SKM-1 treated with dmso at 0.1 percent for 144 hours (cell line): ENCODE data around the gene ZHX3.
A peak's percentile ranks its signal among the peaks of the same experiment; 100 is the strongest.
"Not testable (repeated sequence)": the region's sequence is repeated elsewhere in the genome, so short reads cannot be mapped to it uniquely, and the experiment has no call there.

Source experiments
- DNase-seq: peaks from one replicate; lab custom pipeline; 2025; ENCODE audit not compliant: unreplicated experiment; lab: John Stamatoyannopoulos, UW

Gene ZHX3

DNA sequence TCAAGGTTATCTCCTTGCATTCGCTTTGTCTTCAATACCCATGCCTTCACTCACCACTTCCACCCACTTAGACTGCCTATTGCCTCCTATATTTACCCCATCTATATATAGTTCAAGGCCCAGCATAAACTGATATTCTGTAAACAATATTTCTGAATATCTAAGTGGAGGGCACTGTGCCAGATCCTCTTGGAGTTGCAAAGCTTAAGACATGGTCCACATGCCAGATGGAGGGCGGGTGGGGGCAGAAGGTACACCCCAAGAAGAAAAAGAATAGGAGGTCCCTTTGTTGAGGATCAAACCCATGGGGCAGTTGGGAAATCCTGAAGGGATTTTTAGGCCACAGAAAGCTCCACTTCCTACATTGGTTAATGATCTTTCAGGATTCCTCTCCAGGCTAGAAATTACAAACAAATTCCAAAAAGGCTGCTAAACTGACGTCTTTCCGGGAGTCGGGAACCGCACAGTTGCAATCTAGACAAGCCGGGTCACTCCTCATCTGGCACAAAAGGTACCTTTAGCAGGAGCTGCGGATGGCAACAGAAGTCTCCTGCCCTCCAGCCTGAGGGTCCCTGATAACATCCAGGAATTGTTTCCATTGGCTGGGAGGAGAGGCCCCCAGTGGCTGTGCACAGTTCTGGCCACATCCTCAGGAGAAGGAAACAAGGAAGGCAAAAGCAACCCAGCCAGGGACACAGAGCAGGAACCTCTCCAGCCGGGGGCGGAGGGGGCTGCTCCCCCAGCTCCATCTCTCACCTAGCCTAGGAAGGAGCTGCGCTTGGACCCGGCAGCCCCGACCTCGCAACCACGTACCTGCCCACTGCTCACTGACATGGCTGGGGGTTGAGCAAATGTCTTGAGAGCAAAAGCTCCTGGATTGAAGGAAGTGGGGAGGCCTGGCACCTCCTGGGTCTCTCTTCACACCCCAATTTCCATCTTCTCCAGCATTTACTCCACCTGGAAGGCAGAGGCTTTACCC lies 17.2 kb upstream of the ZHX3 start:
- no peak for DNase-seq

DNA sequence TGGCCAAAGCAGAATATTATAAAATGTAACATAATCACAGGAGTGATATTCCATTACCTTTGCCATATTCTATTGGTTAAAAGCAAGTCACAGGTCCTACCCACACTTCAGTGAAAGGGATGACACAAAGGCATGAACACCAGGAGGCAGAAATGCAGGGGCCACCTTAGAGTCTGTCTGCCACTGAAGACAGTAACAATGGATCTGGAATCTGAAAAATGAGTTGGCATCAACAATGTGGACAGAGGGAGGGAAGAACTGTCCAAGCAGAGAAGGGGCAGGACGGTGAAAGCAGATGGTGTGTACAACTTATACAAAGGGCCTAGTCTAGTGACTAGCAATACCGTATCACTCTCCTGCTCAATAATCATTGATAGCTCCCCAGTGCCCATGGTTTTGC lies 16.5 kb upstream of the ZHX3 start:
- no peak for DNase-seq

DNA sequence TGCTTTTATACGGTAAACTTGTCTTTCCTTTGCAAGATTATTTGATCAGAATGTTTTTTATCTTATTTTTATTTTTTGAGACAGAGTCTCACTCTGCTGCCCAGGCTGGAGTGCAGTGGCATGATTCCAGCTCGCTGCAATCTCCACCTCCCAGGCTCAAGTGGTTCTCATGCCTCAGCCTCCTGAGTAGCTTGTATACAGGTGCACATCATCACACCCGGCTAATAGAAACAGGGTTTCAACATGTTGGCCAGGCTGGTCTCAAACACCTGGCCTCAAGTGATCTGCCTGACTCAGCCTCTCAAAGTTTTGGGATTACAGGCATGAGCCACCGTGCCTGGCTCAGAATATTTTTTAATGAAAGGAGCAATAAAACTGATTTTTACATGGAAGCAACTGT lies 14.2 kb upstream of the ZHX3 start:
- DNase-seq, result no peak

DNA sequence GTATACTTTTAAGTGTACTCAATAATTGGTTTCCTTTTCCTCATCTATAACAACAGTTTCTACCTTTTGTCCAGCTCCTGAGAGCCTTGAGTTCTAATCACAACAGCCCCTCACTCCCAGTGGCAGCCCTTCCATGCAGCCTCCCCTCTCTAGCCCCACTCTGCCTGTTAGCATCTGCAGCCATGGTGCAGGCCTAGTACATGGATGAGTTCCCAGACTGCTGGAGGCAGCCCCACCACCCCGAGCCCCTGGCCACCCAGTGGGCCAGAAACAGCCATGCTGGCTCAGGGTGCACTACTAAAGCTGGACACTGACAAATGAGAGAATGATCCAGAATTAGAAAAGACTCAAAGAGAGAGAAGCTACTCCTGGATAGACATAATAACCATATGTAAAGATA lies 13.4 kb upstream of the ZHX3 start:
- no peak for DNase-seq

DNA sequence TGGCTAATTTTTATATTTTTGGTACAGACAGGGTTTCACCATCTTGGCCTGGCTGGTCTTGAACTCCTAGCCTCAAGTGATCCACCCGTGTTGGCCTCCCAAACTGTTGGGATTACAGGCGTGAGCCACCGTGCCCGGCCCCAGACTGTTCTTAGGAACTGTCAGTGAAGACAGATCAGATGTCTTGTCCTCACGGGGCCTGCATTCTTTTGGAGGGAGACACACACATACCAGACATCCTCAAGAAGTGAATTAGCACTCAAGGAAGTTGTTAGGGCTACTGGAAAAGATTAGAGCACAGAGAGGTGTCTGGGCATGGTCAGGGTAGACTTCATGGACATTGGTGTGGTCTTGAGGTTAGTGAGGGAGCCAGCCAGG lies 12.8 kb upstream of the ZHX3 start:
- DNase-seq, result no peak

DNA sequence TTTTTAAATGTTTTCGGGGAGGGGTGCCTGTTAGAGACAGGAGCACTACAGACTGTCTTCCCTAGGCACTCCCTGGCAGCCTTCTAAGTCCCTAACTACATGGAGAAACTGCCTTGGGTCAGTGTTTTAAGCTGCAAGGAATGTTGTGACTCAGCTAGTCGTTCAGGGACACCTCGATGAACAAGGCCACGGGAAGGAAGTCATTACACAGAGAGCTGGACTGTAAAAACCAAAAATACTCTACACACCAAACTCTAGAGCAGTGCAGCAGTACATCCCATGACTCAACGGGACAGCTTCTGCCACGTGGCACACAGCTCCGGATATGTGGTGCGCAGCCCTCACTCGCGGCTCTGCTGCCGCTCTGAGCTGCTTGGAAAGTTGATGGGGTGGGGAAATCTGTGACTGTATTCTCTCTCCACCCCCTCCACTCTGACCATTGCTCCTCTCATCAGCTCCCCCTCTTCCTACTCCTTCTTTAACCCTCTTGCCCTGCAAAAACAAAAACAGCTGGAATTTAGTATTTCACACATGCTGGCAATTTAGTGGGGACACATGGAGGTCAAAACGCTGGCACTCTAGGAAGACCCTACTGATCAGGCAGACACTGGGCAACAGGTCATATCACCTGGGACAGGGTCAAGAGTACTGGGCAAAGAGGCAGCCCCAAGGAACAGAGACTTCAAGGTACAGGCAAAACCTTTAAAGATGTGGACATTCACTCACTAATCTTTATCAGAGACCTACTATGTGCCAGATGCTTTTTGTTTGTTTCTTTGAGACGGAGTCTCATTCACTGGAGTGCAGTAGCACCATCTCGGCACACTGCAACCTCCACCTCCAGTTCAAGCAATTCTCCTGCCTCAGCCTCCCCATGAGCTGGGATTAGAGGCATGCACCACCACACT lies 12.2 kb upstream of the ZHX3 start:
- no peak for DNase-seq

DNA sequence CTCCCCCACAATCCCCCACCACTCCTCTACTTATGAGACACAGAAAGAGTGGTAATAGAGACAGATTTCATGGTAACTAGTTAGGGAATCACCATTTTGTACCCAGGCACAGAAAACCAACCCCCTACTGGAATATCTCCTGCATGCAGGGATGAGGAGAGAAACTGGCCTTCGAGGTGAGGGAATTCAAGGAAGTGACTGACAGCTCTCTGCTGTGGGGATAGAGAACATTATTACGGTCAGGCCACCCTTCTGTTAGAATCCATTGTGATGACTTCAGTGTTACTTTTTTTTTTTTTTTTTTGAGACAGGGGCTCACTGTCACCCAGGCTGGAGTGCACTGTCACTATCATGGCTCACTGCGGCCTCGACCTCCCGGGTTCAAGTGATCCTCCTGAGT lies 9.6 kb upstream of the ZHX3 start:
- no peak for DNase-seq

DNA sequence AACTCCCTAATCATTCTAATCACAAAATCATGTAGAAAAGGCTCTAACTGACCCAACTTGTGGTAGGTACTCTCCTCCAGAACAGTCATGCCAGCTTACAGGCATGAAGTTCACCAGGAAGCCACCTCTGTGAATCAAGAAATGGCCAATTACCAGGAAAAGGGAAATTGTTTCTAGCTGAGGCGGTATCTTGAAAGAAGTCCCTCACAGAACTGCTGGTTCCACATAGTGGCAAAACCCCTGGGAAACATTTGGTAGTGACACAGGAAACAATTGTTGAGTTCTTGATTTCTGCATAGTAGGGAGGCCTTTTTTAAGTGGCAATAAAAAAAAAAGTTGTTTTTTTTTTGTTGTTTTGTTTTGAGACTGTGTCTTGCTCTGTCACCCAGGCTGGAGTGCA lies 3.4 kb upstream of the ZHX3 start:
- DNase-seq, result no peak

DNA sequence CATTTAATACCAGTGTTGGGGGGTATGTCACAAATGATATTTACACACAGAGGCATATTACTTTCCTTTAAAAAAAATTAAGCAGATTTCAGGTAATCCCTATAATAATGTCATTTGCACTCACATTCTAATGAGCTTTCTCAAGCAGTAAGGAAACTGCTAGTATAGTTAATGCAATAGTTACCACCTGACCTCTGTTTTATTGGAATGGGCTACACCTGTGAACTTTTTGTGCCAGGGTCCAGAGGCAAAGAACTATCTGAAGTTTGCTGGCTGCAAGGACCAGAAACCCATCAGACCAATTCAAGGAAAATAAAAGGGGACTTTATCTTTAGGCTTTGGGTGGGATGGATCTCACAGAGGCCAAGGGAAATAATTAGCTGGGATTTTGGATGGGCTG lies 2.9 kb upstream of the ZHX3 start:
- no peak for DNase-seq

DNA sequence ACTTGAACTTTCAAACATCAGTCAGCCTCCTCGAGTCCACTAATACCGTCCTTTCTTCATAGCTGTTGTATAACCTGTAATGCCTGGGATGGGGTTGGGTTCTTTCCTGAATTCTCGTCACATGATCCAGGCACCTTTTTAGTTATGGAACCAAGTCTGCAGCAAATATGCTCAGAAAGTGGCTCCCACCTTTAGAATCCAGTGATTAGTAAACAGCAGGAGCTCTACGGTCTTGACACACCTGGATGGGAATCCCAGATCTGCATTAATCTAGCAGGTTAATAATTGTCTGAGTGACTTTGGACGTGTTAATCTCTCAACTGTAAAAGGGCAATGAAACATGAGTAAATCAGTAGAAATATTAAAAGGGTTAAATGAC lies 729 bp upstream of the ZHX3 start:
- no peak for DNase-seq

DNA sequence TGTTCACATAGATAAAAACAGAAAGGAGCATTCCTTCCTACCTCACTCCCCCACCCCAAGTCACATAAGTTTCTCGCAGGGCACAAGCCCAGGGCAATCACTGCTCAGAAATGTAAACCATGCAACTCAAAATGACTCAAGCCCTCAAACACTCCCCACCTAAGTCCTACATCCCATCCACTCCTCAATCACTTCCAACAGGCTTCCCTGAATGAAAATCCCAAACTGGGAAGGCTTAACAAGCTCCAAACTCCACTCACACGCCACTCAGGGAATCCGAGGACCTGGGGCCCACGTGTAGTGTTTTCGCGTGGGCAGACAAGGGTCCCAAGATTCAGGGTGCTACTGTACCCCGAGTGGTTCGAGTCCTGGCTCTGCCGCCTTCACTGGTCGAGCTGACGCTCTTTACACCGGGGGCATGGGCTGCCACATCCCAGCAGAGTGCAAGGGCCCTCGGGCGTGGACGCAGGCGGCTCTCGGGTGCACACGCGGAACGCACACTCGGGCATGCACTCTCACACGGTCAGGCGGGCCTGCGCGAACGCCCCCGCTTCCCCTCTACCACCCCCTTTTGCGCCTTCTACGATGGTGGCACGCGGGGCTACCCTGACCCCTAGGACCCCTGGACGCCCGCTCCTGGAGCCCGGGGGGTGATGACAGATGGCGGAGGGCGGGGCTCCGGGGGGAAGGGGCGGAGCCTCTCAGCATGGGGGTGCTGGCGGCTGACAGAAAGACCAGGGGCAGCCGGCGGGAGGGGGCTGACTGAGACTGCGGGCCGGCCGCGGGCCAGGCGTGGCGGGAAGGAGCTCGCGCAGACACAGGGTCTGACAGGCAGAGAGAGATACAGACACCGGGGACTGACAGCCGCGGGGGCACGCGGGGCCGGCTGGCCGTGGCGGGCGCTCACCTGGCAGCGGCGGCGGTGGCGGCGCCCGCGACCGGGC lies 657 bp downstream of the ZHX3 start:
- peak; percentile 36 for DNase-seq

DNA sequence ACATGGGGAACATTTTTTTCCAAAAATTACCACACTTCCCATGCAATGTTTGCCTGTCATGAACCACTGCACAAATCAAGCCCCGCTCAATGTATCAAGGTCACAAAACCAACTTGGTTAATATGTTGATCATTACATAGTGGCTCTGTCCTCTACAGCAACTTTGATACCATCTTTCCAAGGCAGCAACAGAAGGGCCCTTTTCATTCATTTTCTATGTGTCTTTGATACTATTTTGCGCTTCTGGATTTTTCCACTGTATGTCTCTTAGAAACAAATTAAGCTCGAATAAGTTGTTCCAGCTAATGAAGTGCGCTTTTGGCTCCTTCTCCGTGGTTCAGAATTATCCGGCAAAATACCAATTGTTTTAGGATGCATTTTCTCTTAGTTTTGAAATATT lies 1.5 kb downstream of the ZHX3 start:
- DNase-seq, result no peak

DNA sequence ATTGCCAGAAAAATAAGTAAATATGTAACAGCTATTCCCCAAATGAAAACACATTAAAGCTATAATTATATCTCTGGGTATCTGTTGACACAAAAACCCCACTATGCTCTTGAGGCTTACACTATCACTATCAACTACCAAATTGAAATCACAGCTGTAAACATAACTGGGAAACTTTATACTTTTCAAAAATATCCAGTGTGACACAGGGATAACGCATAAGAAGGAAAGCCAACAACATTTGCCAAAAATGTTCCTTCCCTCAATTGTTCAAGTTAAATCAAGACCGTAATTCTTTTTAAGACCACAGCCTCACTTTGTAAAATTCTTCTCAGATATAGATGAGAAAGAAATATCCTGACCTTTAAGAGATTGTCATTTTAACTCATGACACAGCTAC lies 3.1 kb downstream of the ZHX3 start:
- DNase-seq, result no peak

DNA sequence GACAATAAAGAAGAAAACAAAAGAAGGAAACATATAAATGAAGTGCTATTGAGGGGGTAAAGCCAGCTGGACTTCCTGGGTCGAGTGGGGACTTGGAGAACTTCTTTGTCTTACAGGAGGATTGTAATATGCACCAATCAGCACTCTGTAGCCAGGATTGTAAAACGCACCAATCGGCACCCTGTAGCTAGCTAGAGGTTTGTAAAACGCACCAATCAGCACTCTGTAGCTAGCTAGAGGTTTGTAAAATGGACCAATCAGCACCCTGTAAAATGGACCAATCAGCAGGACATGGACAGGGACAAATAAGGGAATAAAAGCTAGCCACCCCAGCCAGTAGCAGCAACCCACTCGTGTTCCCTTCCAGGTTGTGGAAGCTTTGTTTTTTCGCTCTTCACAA lies 5.5 kb downstream of the ZHX3 start:
- not testable (repeated sequence) for DNase-seq

DNA sequence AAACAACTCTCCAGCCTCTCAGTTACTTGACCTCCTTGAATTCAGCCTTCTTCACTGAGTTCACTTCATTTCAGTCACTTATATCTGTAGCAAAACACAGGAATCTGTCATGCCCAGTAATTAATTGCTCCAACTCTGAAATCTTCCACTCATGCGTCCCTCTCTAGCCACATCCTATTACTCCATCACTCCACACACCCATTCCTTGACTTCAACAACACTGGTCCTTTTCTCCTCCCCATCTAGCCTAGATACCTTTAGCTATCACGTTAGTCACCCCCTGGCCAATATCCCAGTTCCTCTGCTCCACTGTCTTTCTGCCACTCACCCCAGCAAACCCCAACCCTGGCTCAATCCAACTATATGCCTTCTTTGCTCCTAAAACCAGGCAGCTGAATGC lies 7.7 kb downstream of the ZHX3 start:
- DNase-seq, result no peak

DNA sequence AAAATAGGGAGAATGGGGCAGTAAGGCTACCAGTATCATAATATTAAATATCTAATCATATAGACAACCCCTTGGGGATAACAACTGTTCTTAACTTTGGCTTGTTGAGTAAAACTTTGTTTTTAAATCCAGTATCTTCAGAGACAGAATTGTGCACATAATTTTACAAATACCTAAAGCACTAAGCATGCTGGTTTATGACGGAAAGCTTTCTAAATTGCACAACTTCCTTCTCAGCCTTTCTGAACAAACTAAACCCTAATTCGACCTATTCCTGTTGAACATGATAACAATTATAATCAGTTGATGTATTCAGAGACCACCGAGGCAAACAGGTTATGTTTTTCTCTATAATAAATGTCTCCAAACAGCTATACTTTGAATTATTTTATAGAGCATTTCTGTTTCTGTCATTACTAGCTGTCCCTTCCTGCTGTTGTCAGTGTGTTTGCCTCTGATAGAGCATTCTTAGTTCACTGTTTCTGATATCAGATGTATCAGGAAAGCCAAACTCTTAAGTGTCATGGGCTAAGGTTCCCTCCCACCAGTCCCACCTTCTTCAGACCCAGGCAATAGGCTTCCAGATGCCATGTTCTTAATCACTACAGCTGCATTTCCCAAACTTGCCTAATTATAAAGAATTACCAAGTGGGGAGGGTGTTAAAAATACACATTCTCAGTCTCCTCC lies 8.7 kb downstream of the ZHX3 start:
- peak; percentile 18 for DNase-seq

DNA sequence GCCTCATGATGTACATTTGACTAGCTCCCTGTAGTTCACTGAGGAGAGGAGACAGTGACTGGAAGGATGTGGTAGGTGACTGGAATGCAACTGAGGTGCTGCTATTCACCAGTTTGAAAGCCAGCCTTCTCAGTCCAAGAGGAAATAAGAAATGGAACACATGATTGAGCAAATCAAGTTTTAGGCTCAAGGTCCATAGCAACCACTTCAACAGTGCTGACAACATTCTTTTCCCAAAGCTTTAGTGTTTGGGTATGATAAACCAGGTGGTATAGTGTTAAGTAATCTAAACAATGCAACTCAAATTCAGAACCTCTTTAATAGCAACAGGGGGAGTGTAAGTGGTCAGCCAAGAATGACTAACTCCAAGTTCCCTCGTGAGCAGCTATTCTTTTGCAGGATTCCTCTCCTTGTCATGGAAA lies 9.2 kb downstream of the ZHX3 start:
- DNase-seq, result no peak

DNA sequence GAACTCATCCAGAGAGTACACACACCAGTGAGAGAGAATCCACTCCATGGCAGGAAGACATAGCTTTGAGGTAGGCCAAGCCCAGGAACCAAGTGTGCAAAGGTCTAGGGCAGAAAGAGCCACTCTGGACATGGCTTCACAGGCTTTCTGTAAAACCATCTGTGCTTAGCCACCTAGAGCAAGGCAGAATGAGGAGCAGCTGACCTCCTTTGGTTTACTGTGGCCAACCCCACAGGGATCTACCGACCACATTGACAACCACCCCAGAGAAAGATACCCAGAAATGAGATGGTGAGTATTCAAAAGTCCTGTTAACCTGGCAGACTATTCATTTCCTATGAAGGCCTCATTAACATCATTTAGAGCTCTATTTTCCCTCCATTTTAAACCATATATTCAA lies 10.5 kb downstream of the ZHX3 start:
- no peak for DNase-seq

DNA sequence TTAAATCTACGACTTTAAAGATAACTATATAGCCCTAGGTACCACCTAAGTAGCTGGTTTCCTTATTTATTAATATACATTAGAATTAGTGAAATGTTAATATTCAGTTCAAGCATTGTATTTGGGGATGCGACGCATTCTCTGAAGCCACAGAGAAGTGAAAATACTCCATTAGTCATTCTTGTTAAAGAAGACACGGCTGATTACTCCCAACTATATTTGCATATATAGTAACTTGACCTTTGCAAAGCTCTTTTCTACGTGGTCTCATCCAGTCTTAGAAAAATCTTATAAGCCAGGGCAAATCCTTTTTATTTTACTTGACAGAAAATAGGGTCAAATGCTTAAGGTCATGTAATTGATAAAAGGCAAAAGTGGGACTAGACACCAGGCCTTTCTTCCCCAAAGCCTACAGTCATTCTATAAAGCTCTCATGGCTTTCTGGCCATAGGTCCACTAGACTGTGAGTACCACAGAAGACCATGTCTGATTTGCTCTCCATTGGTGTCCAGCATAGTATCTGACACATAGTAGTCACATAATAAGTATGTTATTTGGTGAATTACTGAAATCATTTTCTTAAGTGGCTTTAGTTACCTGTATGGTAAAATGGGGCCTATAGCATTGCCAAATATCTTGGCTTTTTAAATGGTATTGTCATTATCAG lies 11.3 kb downstream of the ZHX3 start:
- no peak for DNase-seq
